Measurements from ENCODE around the gene TRMT1.

Gene TRMT1

GRCh38 chr19:13069415-13070359, 46.9 kb downstream of the TRMT1 start:
- DNase-seq: no peak

- no peak for DNase-seq
These were observed 48.3 kb downstream of the TRMT1 start for GRCh38 chr19:13068085-13068846.

- DNase-seq: no peak
These were observed 49.4 kb downstream of the TRMT1 start for GRCh38 chr19:13066933-13067807.

- no peak for DNase-seq
These were observed 50.3 kb downstream of the TRMT1 start for GRCh38 chr19:13066226-13066625.

- DNase-seq: no peak
These were observed 52.4 kb downstream of the TRMT1 start for GRCh38 chr19:13064092-13064489.

- DNase-seq: no peak
These were observed 53.0 kb downstream of the TRMT1 start for GRCh38 chr19:13063461-13064091.

- DNase-seq: no peak
These were observed 54.2 kb downstream of the TRMT1 start for GRCh38 chr19:13062317-13062716.

GRCh38 chr19:13060964-13061927, 55.3 kb downstream of the TRMT1 start:
- peak; percentile 87 for DNase-seq

- DNase-seq: no peak
These were observed 56.1 kb downstream of the TRMT1 start for GRCh38 chr19:13060233-13060963.

- no peak for DNase-seq
These were observed 57.4 kb downstream of the TRMT1 start for GRCh38 chr19:13058951-13059660.

GRCh38 chr19:13057744-13058143, 58.8 kb downstream of the TRMT1 start:
- no peak for DNase-seq

- DNase-seq: no peak
These were observed 59.4 kb downstream of the TRMT1 start for GRCh38 chr19:13057147-13057572.

- no peak for DNase-seq
These were observed 60.4 kb downstream of the TRMT1 start for GRCh38 chr19:13056052-13056660.

GRCh38 chr19:13055213-13056051, 61.1 kb downstream of the TRMT1 start:
- no peak for DNase-seq

Data from activated CD4-positive, alpha-beta T cell treated with anti-CD3 and anti-CD28 coated beads for 48 hours (primary cell).